NCI-H2081 treated with DMSO at 0.1 percent for 48 hours (cell line): ENCODE results near the gene DSE.

Source experiments
- DNase-seq: peaks from one replicate; lab custom pipeline; 2025; lab: John Stamatoyannopoulos, UW

Gene DSE

DNA sequence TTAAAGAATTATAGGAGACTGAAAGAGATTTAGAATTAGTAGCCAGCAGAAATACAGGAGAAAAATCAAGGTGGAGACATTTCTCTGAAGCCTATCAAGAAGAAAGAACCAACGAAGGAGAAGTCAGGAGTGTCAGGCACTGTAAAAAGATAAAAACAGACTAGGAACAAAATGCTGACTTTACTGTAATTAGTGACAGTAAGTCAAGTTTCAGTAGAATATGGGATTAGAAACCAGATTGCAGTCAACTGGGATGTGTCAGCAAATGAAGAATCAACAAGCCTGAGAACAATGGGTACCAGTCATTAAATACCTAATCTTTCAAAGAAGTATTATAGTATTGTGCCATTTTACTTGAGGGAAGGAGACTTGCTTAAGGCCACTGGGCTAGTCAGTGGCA lies 112.0 kb downstream of the DSE start:
- DNase-seq: no peak

DNA sequence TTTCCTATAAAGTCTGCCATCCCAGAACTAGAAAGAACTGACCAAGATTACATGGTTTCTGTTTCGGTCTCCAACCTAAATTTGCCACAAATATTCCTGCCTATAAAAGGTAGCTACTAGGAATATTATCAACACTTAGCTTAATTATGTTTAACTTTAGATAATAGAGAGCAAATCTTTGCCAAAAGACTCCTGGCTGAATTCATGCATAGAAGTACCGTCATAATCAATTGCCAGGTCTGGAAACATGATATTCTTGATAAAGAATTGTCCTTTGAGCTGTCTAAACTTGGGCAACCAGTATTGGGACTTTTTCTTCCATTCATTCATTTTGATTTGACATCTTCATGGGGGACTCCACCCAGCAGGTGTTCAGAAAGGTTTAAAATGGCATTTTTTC lies 112.9 kb downstream of the DSE start:
- no peak for DNase-seq

DNA sequence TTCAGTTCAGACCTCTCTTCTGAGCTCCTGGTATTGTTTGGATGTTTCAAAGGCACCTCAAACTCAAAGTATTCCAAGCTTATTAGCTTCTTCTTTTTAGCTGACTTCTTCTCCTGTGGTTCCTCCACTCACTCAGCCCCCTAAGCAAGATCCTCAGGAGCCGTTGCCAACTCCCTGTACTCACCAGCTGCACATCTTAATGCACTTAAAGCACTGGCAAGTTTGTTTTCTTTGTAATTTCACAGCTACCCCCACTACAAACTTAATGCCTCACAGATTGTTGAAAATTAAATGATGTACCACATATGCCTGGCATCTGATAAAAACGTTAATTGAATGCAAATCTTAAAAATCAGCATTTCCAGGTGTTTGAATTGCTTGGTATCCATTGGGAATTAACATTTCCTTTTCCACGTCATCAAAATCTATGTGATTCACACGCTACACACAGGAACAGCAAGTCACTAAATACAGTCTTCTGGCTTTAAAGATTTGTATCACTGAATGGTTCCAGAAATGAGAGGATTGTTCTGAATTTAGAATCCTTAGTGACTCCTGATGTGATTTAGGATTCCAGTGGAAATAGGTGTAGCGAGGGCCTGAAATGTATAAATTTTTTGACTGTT lies 114.9 kb downstream of the DSE start:
- no peak for DNase-seq

DNA sequence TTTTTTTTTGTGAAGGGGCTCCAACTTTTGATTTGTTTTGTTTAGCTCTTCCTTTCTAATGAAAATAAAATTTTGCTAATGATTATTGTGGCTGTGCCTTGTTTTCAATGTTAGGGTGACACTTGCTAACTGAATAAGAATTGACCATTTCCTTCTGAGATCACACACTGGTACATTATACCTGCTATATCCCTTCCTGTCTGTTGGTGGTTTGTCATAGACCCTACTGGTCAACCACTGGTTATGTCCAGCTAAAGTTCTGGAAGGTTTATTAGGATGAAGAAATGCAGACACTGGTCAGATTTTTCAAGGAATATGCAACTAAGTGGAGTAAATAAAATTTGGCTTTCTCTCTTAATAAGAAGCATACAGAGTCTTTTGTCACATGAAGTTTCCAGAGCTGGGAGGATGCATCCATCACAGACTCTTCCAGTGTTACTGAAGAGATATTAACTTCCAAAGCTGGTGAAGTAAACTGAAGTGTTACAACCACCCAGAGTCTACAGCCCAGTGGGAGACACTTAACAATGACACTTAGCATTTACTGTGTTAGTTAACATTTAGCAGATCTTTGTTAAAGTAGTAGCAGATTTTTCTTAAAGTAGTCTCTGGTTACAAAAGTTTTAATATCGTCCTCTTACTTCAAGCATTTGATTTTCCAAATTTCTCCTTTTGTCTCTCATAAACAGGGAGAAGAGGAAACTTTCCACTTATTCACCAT lies 121.0 kb downstream of the DSE start:
- DNase-seq: no peak

DNA sequence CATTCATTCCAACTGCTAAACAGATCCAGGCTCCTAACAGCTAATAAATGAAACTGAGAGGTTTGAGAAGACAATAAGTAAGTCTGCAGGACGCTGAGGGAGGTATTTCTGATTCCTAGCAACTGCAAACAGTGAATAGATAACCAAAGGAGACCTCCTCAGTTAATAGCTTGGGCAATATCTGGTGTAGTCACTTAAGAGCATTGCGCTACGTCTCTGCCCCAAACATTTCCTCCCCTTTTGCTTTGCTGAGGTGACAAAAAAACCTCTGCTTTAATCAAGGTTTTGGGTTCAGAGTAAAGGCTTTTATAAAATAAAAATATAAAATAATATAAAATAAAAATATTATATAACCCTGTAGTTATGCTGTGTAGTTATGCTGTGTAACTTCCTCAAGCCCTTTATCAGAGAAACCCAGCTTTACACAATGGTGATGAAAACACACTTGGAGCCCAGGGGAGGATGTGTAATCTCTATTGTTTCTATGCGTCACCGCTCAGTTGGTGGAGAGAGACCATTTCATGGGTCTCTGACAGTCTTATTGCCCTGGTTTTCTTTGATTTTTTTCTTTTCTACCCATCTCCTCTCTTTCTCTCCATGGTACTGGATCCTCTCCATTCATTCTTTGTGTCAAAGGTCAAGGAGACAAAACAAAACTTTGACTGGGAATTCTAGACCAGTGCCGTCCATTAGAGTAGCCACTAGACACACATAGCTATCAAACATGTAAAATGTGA lies 121.8 kb downstream of the DSE start:
- no peak for DNase-seq
